Upper lobe of left lung (tissue), 4 donors: ENCODE measurements around the gene BTG2.

Source experiments
- POLR2A ChIP-seq, 4 donors: fragments of 450-650 bp; IDR thresholded peaks; one replicate each; pipeline ENCODE4 v1.5.1; 2016 to 2017; ENCODE audit warnings: antibody characterized with exemption in 4 of 4, mild to moderate bottlenecking in 2 of 4
- POLR2AphosphoS5 ChIP-seq, 2 donors: sonication (generic); formaldehyde crosslinking; IDR thresholded peaks; one replicate each; pipeline ENCODE4 v1.5.1; 2017; ENCODE audit warnings: antibody characterized with exemption in 2 of 2
- TF ChIP-seq, protein P1 (sequence below), 6 experiments: fragments of 450-650 bp in 4 of 6; fragments of 200-600 bp in 2 of 6; sonication (generic) in 2 of 6; IDR thresholded peaks; one replicate each; pipeline ENCODE4 v1.5.1; 2016 to 2019; ENCODE audit warnings: antibody characterized with exemption in 6 of 6

GRCh38 chr1:203316626-203317093 is 11.3 kb downstream of the BTG2 start:
- TF ChIP-seq, protein P1, sequence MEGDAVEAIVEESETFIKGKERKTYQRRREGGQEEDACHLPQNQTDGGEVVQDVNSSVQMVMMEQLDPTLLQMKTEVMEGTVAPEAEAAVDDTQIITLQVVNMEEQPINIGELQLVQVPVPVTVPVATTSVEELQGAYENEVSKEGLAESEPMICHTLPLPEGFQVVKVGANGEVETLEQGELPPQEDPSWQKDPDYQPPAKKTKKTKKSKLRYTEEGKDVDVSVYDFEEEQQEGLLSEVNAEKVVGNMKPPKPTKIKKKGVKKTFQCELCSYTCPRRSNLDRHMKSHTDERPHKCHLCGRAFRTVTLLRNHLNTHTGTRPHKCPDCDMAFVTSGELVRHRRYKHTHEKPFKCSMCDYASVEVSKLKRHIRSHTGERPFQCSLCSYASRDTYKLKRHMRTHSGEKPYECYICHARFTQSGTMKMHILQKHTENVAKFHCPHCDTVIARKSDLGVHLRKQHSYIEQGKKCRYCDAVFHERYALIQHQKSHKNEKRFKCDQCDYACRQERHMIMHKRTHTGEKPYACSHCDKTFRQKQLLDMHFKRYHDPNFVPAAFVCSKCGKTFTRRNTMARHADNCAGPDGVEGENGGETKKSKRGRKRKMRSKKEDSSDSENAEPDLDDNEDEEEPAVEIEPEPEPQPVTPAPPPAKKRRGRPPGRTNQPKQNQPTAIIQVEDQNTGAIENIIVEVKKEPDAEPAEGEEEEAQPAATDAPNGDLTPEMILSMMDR (IDR thresholded peaks at IDR 0.05): no peak
- peak in 1 of 2 donors; percentile 47 for TF ChIP-seq POLR2AphosphoS5 (IDR thresholded peaks at IDR 0.05)
- TF ChIP-seq POLR2A (IDR thresholded peaks at IDR 0.05): peak in 1 of 4 donors; percentile 39
